ENCODE results near the gene ARHGEF6. TPM values are rescaled to one million over a fixed set of nuclear protein-coding genes. Genes with fewer than 3 reads are reported as not detected.

ARHGEF6 gene
- polyA plus RNA-seq, 3 donors: 11.1 to 12.4 (median 12.4) TPM

GRCh38 chrX:136759968-136760367 is 20.8 kb downstream of the ARHGEF6 start:
- DNase-seq (ENCODE audit: extremely low read depth in 1 of 11, low read depth in 9 of 11, low spot score in 4 of 11): no peak

GRCh38 chrX:136755411-136755810 is 25.3 kb downstream of the ARHGEF6 start:
- no peak for DNase-seq (ENCODE audit: extremely low read depth in 1 of 11, low read depth in 9 of 11, low spot score in 4 of 11)

GRCh38 chrX:136754651-136755050 is 26.1 kb downstream of the ARHGEF6 start:
- DNase-seq (ENCODE audit: extremely low read depth in 1 of 11, low read depth in 9 of 11, low spot score in 4 of 11): no peak

- DNase-seq (ENCODE audit: extremely low read depth in 1 of 11, low read depth in 9 of 11, low spot score in 4 of 11): no peak
Measured at GRCh38 chrX:136752796-136753195, 27.9 kb downstream of the ARHGEF6 start.

- DNase-seq (ENCODE audit: extremely low read depth in 1 of 11, low read depth in 9 of 11, low spot score in 4 of 11): no peak
Measured at GRCh38 chrX:136752346-136752745, 28.4 kb downstream of the ARHGEF6 start.

GRCh38 chrX:136750364-136750763 is 30.4 kb downstream of the ARHGEF6 start:
- DNase-seq (ENCODE audit: extremely low read depth in 1 of 11, low read depth in 9 of 11, low spot score in 4 of 11): no peak

- no peak for DNase-seq (ENCODE audit: extremely low read depth in 1 of 11, low read depth in 9 of 11, low spot score in 4 of 11)
Measured at GRCh38 chrX:136747003-136747986, 33.4 kb downstream of the ARHGEF6 start.

GRCh38 chrX:136745215-136746173 is 35.2 kb downstream of the ARHGEF6 start:
- DNase-seq (ENCODE audit: extremely low read depth in 1 of 11, low read depth in 9 of 11, low spot score in 4 of 11): no peak

- DNase-seq (ENCODE audit: extremely low read depth in 1 of 11, low read depth in 9 of 11, low spot score in 4 of 11): no peak
Measured at GRCh38 chrX:136742721-136743379, 37.9 kb downstream of the ARHGEF6 start.

- DNase-seq (ENCODE audit: extremely low read depth in 1 of 11, low read depth in 9 of 11, low spot score in 4 of 11): no peak
Measured at GRCh38 chrX:136738049-136738729, 42.5 kb downstream of the ARHGEF6 start.

GRCh38 chrX:136736690-136737089 is 44.0 kb downstream of the ARHGEF6 start:
- no peak for DNase-seq (ENCODE audit: extremely low read depth in 1 of 11, low read depth in 9 of 11, low spot score in 4 of 11)

GRCh38 chrX:136735601-136736000 is 45.1 kb downstream of the ARHGEF6 start:
- no peak for DNase-seq (ENCODE audit: extremely low read depth in 1 of 11, low read depth in 9 of 11, low spot score in 4 of 11)

- DNase-seq (ENCODE audit: extremely low read depth in 1 of 11, low read depth in 9 of 11, low spot score in 4 of 11): no peak
Measured at GRCh38 chrX:136733613-136734012, 47.1 kb downstream of the ARHGEF6 start.

- no peak for DNase-seq (ENCODE audit: extremely low read depth in 1 of 11, low read depth in 9 of 11, low spot score in 4 of 11)
Measured at GRCh38 chrX:136731798-136732197, 48.9 kb downstream of the ARHGEF6 start.

GRCh38 chrX:136731207-136731782 is 49.4 kb downstream of the ARHGEF6 start:
- no peak for DNase-seq (ENCODE audit: extremely low read depth in 1 of 11, low read depth in 9 of 11, low spot score in 4 of 11)

- DNase-seq (ENCODE audit: extremely low read depth in 1 of 11, low read depth in 9 of 11, low spot score in 4 of 11): no peak
Measured at GRCh38 chrX:136728393-136728792, 52.3 kb downstream of the ARHGEF6 start.

- DNase-seq (ENCODE audit: extremely low read depth in 1 of 11, low read depth in 9 of 11, low spot score in 4 of 11): no peak
Measured at GRCh38 chrX:136725441-136726104, 55.2 kb downstream of the ARHGEF6 start.

- no peak for DNase-seq (ENCODE audit: extremely low read depth in 1 of 11, low read depth in 9 of 11, low spot score in 4 of 11)
Measured at GRCh38 chrX:136718091-136718490, 62.6 kb downstream of the ARHGEF6 start.

Measured in renal cortex interstitium (tissue), 11 donors.